Thyroid gland (tissue), 4 donors: ENCODE measurements around the gene GPLD1. TPM values are rescaled to one million over a fixed set of nuclear protein-coding genes. Genes with fewer than 3 reads are reported as not detected.

ENCODE experiments used
- DNase-seq, 2 donors: peaks; one replicate each; pipeline ENCODE4 v3.0.0-alpha.2; 2019
- H3K27ac ChIP-seq, 3 donors: fragments of 200-600 bp; sonication (generic); 1 replicate in 2 of 3; 2 replicates in 1 of 3; pipeline ENCODE4 v1.5.1; 2016 to 2019; ENCODE audit warnings: mild to moderate bottlenecking in 1 of 3, moderate library complexity in 1 of 3
- H3K27me3 ChIP-seq: fragments of 200-600 bp; sonication (generic); one replicate; pipeline ENCODE4 v1.5.1; 2019
- H3K36me3 ChIP-seq, 2 donors: fragments of 200-600 bp; sonication (generic); one replicate each; pipeline ENCODE4 v1.5.1; 2016 to 2019
- H3K4me1 ChIP-seq, 2 donors: fragments of 200-600 bp; sonication (generic); one replicate each; pipeline ENCODE4 v1.5.1; 2017 to 2019
- H3K4me3 ChIP-seq, 3 donors: fragments of 200-600 bp; sonication (generic); replicated peaks in 1 of 3; 1 replicate in 2 of 3; 2 replicates in 1 of 3; pipeline ENCODE4 v1.5.1; 2016; ENCODE audit warnings: mild to moderate bottlenecking in 1 of 3
- H3K9me3 ChIP-seq: fragments of 200-600 bp; sonication (generic); one replicate; pipeline ENCODE4 v1.5.1; 2017
- POLR2A ChIP-seq, 2 donors: fragments of 450-650 bp; IDR thresholded peaks; one replicate each; pipeline ENCODE4 v1.6.1; 2017; ENCODE audit warnings: antibody characterized with exemption in 2 of 2, mild to moderate bottlenecking in 2 of 2, moderate library complexity in 1 of 2
- WGBS, 2 donors: methylation state at CpG; one replicate each; pipeline ENCODE4 v1.1.5; 2017; 5-methylcytosine and 5-hydroxymethylcytosine counted together
- intact Hi-C: fragments of 100-400 bp; cut with DNase I; formaldehyde crosslinking; loops from one replicate; pipeline ENCODE4 v1.15.1; 2023
- total RNA-seq, 4 donors: library from RNA; depleted of rRNA; stranded (reverse); fragments of >200 nt; gene quantifications; one replicate each; pipeline ENCODE4 v1.2.3, GENCODE V29; 2016
- TF ChIP-seq, protein P1 (sequence below), 6 experiments: fragments of 200-600 bp in 3 of 6; fragments of 450-650 bp in 3 of 6; sonication (generic) in 3 of 6; IDR thresholded peaks; one replicate each; pipeline ENCODE4 v1.5.1; 2016 to 2019; ENCODE audit warnings: antibody characterized with exemption in 6 of 6, mild to moderate bottlenecking in 2 of 6, inconsistent platforms in 1 of 6, moderate library complexity in 1 of 6

GPLD1 gene
- total RNA-seq, 4 donors from 2014 or later, result 5.1 to 15.2 (median 8.5) TPM

DNA sequence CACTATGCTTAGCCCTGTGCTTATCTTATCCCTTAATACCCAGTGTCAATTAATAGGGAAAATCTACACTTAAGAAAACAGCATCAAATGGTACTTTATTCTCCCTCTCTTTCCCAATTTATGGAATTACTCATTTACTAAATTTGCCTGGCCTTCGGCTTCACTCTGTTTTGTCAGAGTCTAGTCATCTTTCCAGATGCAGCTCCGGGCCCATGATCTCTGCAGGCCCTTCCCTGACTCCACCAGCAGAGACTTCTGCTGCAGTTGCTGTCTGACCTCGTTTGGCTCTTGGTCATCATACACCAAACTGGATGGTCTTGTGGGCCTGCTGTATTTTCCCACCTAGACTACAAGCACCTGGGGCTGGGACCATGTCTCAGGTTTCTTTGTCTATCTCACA lies 59.3 kb downstream of the GPLD1 start:
- H3K4me3 ChIP-seq, result no peak overlapping the region
- 78 to 91% methylated on average over 3 of the region's 3 CpGs for WGBS, 2 donors
- no peak for DNase-seq
- TF ChIP-seq, protein P1, sequence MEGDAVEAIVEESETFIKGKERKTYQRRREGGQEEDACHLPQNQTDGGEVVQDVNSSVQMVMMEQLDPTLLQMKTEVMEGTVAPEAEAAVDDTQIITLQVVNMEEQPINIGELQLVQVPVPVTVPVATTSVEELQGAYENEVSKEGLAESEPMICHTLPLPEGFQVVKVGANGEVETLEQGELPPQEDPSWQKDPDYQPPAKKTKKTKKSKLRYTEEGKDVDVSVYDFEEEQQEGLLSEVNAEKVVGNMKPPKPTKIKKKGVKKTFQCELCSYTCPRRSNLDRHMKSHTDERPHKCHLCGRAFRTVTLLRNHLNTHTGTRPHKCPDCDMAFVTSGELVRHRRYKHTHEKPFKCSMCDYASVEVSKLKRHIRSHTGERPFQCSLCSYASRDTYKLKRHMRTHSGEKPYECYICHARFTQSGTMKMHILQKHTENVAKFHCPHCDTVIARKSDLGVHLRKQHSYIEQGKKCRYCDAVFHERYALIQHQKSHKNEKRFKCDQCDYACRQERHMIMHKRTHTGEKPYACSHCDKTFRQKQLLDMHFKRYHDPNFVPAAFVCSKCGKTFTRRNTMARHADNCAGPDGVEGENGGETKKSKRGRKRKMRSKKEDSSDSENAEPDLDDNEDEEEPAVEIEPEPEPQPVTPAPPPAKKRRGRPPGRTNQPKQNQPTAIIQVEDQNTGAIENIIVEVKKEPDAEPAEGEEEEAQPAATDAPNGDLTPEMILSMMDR (IDR thresholded peaks at IDR 0.05), result no peak
- no peak for TF ChIP-seq POLR2A (IDR thresholded peaks at IDR 0.05)
- no peaks in the 10 kb centered on the region for H3K9me3 ChIP-seq
- no peaks in the 10 kb centered on the region for H3K27me3 ChIP-seq
- H3K36me3 ChIP-seq, result peaks cover under 1 to 9% of the 10 kb centered on the region in 2 donors
- intact Hi-C loops, result no loop called here
- H3K27ac ChIP-seq, result no peak overlapping the region
- H3K4me1 ChIP-seq, result no peaks in the 10 kb centered on the region

DNA sequence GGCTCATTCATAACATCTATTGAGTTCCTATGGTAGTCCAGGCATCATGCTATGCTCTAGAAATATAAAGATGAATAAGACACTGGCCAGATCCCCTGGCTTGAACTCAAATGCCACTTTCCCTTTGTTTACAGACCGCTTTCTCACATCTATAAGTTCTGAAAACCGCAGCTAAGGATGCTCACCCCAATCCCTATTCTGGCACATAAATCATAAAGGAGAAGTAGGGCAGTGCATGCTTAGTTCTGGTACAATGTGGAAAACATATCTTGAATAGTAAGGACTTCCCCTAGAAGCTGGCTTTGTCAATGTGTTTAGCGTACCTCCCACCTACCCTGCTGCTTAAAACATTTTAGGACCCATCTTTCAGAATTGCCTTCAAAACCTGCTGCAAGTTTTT lies 60.2 kb downstream of the GPLD1 start:
- Histone ChIP-seq H3K9me3 (no peaks in the 10 kb centered on the region), H3K4me1 (no peaks in the 10 kb centered on the region), H3K27me3 (no peaks in the 10 kb centered on the region), H3K4me3 (no peak overlapping the region), H3K36me3 (peaks cover 10 to 16% of the 10 kb centered on the region in 2 donors), H3K27ac (no peak overlapping the region)
- 84 to 93% methylated on average over 3 of the region's 3 CpGs for WGBS, 2 donors
- TF ChIP-seq, protein P1 (IDR thresholded peaks at IDR 0.05), result no peak
- no peak for TF ChIP-seq POLR2A (IDR thresholded peaks at IDR 0.05)
- DNase-seq, result no peak
- intact Hi-C loops, result no loop called here

GRCh38 chr6:24428615-24429014 lies 60.8 kb downstream of the GPLD1 start:
- no peaks in the 10 kb centered on the region for H3K27me3 ChIP-seq
- no peak for DNase-seq
- no peak overlapping the region for H3K27ac ChIP-seq
- 97 to 99% methylated on average over 2 of the region's 2 CpGs for WGBS, 2 donors
- TF ChIP-seq, protein P1 (IDR thresholded peaks at IDR 0.05), result no peak
- TF ChIP-seq POLR2A (IDR thresholded peaks at IDR 0.05), result no peak
- peaks cover 14 to 21% of the 10 kb centered on the region in 2 donors for H3K36me3 ChIP-seq
- intact Hi-C loops, result no loop called here
- no peaks in the 10 kb centered on the region for H3K9me3 ChIP-seq
- no peak overlapping the region for H3K4me3 ChIP-seq
- no peaks in the 10 kb centered on the region for H3K4me1 ChIP-seq

DNA sequence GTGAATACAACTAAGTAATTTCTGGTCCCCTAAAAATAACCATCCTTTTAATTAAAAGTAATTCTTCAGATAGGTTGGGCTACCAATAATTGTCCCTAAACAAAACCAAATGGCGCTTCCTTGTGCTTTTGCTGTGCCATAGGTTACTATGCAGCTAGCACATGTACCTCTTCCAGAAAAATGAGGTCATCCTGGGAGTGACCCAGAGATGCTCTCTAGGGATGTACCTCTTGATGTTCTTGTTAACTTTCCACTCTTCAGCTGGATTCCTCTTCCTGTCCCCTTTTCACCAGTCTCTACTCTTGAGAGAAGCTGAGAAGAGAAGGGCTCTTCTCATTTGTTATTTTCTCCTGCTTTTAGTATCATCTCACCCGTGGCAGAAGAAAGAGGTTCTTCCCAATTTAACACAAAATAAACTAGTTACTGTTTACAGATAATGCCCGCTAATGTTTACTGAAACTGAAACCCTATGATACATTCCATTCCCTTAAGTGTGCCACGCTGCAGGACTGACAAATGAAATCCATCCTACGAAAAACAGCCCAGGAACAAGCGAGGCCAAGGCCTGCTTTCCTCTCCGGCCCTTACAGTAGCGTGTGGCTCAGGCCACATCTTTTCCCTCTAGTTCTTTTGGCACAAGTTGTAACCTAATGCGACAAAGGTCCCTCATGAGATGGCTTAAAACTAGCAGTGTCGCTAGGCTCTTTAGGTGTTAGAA lies 62.5 kb downstream of the GPLD1 start:
- intact Hi-C loops, result no loop called here
- Histone ChIP-seq H3K4me1 (no peaks in the 10 kb centered on the region), H3K27ac (no peak overlapping the region), H3K9me3 (no peaks in the 10 kb centered on the region), H3K4me3 (no peak overlapping the region), H3K27me3 (no peaks in the 10 kb centered on the region), H3K36me3 (peaks cover 22 to 36% of the 10 kb centered on the region in 2 donors)
- 85 to 88% methylated on average over 10 of the region's 10 CpGs for WGBS, 2 donors
- TF ChIP-seq, protein P1 (IDR thresholded peaks at IDR 0.05), result no peak
- TF ChIP-seq POLR2A (IDR thresholded peaks at IDR 0.05), result no peak
- DNase-seq, result no peak

DNA sequence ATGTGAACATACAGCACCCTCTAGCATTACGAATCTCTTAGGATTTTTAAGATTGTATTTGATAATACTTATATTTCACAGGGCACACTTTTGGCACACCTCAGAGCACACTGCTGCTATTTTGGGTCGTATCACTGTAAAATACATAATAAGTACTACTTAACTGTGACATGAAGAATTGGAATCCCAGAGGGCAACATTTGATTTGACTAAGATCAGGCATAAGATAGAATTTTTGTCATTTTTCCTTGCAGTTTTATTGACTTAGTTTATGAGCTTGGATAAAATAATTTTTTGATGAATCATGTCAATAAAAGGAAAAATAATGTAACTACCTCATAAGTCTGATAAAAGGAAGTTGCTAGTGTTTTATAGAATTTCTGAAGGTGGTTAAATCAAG lies 64.3 kb downstream of the GPLD1 start:
- Histone ChIP-seq H3K27ac (no peak overlapping the region), H3K4me1 (no peaks in the 10 kb centered on the region), H3K36me3 (peaks cover 28 to 46% of the 10 kb centered on the region in 2 donors), H3K4me3 (no peak overlapping the region), H3K27me3 (no peaks in the 10 kb centered on the region), H3K9me3 (no peaks in the 10 kb centered on the region)
- TF ChIP-seq, protein P1 (IDR thresholded peaks at IDR 0.05), result no peak
- no peak for TF ChIP-seq POLR2A (IDR thresholded peaks at IDR 0.05)
- intact Hi-C loops, result no loop called here
- 90 to 96% methylated on average over 2 of the region's 2 CpGs for WGBS, 2 donors
- no peak for DNase-seq
